H1 (cell line): Measurements from ENCODE around the gene SLC22A23. TPM values are rescaled to one million over a fixed set of nuclear protein-coding genes. Genes with fewer than 3 reads are reported as not detected.

Source experiments
- CTCF ChIA-PET: fragments of 300-600 bp; sonication (Branson Sonifier 250); formaldehyde crosslinking; loops from one replicate; lab custom pipeline; 2021; ENCODE audit not compliant: partially characterized antibody; lab: Charles Lee
- POLR2A ChIA-PET: fragments of 300-600 bp; sonication (Branson Sonifier 250); formaldehyde crosslinking; loops from one replicate; lab custom pipeline; 2021; ENCODE audit warnings: inconsistent platforms; ENCODE audit not compliant: partially characterized antibody; lab: Charles Lee
- DNase-seq, 2 experiments: peaks; one replicate each; pipeline versions ENCODE4 v3.0.0 to v3.0.0-alpha.2; 2010 to 2022; ENCODE audit warnings: low spot score in 2 of 2, low read depth in 1 of 2, mixed read lengths in 1 of 2
- FAIRE-seq: peaks from 2 replicates; lab custom pipeline; 2011; peaks lifted over from hg19 to GRCh38; lab: Jason Lieb, UNC
- H2AFZ ChIP-seq: 2 replicates; pipeline ENCODE4 v1.8.1; 2012; ENCODE audit warnings: low read length, inconsistent platforms
- H2AK5ac ChIP-seq: 2 replicates; pipeline ENCODE4 v1.6.1; 2013; ENCODE audit warnings: low read depth, low read length
- H2BK120ac ChIP-seq: replicated peaks from 2 replicates; pipeline ENCODE3; 2013; ENCODE audit warnings: low read depth, low read length, inconsistent platforms
- H2BK12ac ChIP-seq: 2 replicates; pipeline ENCODE4 v1.6.1; 2013; ENCODE audit warnings: low read depth, low read length
- H2BK15ac ChIP-seq: 2 replicates; pipeline ENCODE4 v1.6.1; 2013; ENCODE audit warnings: low read length
- H2BK20ac ChIP-seq: 2 replicates; pipeline ENCODE4 v1.6.1; 2013; ENCODE audit warnings: low read length
- H2BK5ac ChIP-seq: 2 replicates; pipeline ENCODE4 v1.6.1; 2013; ENCODE audit warnings: low read depth, low read length
- H3K14ac ChIP-seq: 2 replicates; pipeline ENCODE4 v1.6.1; 2013; ENCODE audit warnings: inconsistent platforms; ENCODE audit not compliant: insufficient read length
- H3K18ac ChIP-seq: 2 replicates; pipeline ENCODE4 v1.6.1; 2013; ENCODE audit warnings: low read length; ENCODE audit errors: extremely low read depth
- H3K23ac ChIP-seq: 2 replicates; pipeline ENCODE4 v1.6.1; 2013; ENCODE audit warnings: inconsistent platforms; ENCODE audit not compliant: insufficient read length
- H3K23me2 ChIP-seq: 2 replicates; pipeline ENCODE4 v1.6.1; 2013; ENCODE audit warnings: low read depth, low read length
- H3K27ac ChIP-seq: 2 replicates; pipeline ENCODE4 v1.6.1; 2011; ENCODE audit warnings: low read depth, low read length, inconsistent platforms
- H3K27me3 ChIP-seq, 4 experiments: replicated peaks in 1 of 4; 1 replicate in 1 of 4; 2 replicates in 3 of 4; pipeline versions ENCODE4 v1.6.1 to v1.8.1; 2011 to 2013; ENCODE audit warnings: low read length in 3 of 4, mild to moderate bottlenecking in 3 of 4, inconsistent platforms in 2 of 4, mixed read lengths in 2 of 4, moderate library complexity in 1 of 4; ENCODE audit not compliant: control insufficient read depth in 3 of 4, insufficient read depth in 3 of 4; ENCODE audit errors: extremely low read depth in 1 of 4
- H3K36me3 ChIP-seq, 4 experiments: 2 replicates each; pipeline versions ENCODE4 v1.6.1 to v1.8.1; 2011 to 2013; ENCODE audit warnings: mild to moderate bottlenecking in 4 of 4, low read length in 3 of 4, moderate library complexity in 2 of 4, control low read depth in 1 of 4, inconsistent platforms in 1 of 4; ENCODE audit not compliant: insufficient read depth in 4 of 4, control insufficient read depth in 2 of 4
- H3K4ac ChIP-seq: replicated peaks from 2 replicates; pipeline ENCODE3; 2013; ENCODE audit warnings: low read length, low read depth, mixed read lengths, inconsistent platforms; ENCODE audit not compliant: insufficient read length
- H3K4me1 ChIP-seq, 4 experiments: replicated peaks in 1 of 4; 1 replicate in 1 of 4; 2 replicates in 3 of 4; pipeline versions ENCODE4 v1.6.1 to v1.8.1; 2011 to 2013; ENCODE audit warnings: low read length in 3 of 4, inconsistent platforms in 2 of 4, mixed read lengths in 1 of 4; ENCODE audit not compliant: insufficient read depth in 4 of 4, control insufficient read depth in 3 of 4
- H3K4me2 ChIP-seq, 2 experiments: 2 replicates each; pipeline versions ENCODE4 v1.6.1 to v1.8.1; 2011 to 2013; ENCODE audit warnings: low read depth in 2 of 2, low read length in 2 of 2, control low read depth in 1 of 2, inconsistent platforms in 1 of 2, mild to moderate bottlenecking in 1 of 2; ENCODE audit not compliant: insufficient read depth in 1 of 2
- H3K4me3 ChIP-seq, 4 experiments: fragments of 200-600, 300-600 bp in 1 of 4; sonication (generic), shearing (Covaris generic), sonication (Bioruptor Twin) in 1 of 4; 2 replicates each; pipeline versions ENCODE4 v1.5.1 to v1.8.1; 2011 to 2016; ENCODE audit warnings: low read length in 4 of 4, low read depth in 3 of 4, control low read depth in 2 of 4, inconsistent platforms in 2 of 4, mild to moderate bottlenecking in 2 of 4, mixed read lengths in 1 of 4, moderate library complexity in 1 of 4; ENCODE audit not compliant: insufficient read depth in 2 of 4; ENCODE audit errors: extremely low read depth in 1 of 4
- H3K56ac ChIP-seq: replicated peaks from 2 replicates; pipeline ENCODE3; 2013; ENCODE audit warnings: low read depth, mild to moderate bottlenecking, mixed read lengths, low read length, inconsistent platforms; ENCODE audit not compliant: insufficient read length
- H3K79me1 ChIP-seq: 2 replicates; pipeline ENCODE4 v1.6.1; 2013; ENCODE audit warnings: low read depth, low read length, control low read depth
- H3K79me2 ChIP-seq, 2 experiments: 2 replicates each; pipeline versions ENCODE4 v1.6.1 to v1.8.1; 2012 to 2013; ENCODE audit warnings: low read length in 2 of 2, mild to moderate bottlenecking in 2 of 2, inconsistent platforms in 1 of 2; ENCODE audit not compliant: insufficient read depth in 2 of 2, control insufficient read depth in 1 of 2
- H3K9ac ChIP-seq, 4 experiments: replicated peaks in 1 of 4; 1 replicate in 1 of 4; 2 replicates in 3 of 4; pipeline versions ENCODE4 v1.6.1 to v1.8.1; 2011 to 2013; ENCODE audit warnings: low read depth in 3 of 4, low read length in 3 of 4, control low read depth in 2 of 4, mild to moderate bottlenecking in 2 of 4, moderate library complexity in 2 of 4, inconsistent platforms in 1 of 4; ENCODE audit errors: extremely low read depth in 1 of 4
- H3K9me3 ChIP-seq, 2 experiments: 2 replicates each; pipeline versions ENCODE4 v1.6.1 to v1.8.1; 2012 to 2013; ENCODE audit warnings: mild to moderate bottlenecking in 2 of 2, moderate library complexity in 2 of 2, control low read depth in 1 of 2, inconsistent platforms in 1 of 2, low read depth in 1 of 2, low read length in 1 of 2, mixed read lengths in 1 of 2; ENCODE audit not compliant: insufficient read depth in 2 of 2
- H4K20me1 ChIP-seq, 2 experiments: replicated peaks in 1 of 2; 2 replicates each; pipeline versions ENCODE3 to v1.8.1; 2011 to 2013; ENCODE audit warnings: inconsistent platforms in 2 of 2, low read length in 2 of 2, mild to moderate bottlenecking in 1 of 2; ENCODE audit not compliant: insufficient read depth in 2 of 2, control insufficient read depth in 1 of 2
- H4K5ac ChIP-seq: 2 replicates; pipeline ENCODE4 v1.6.1; 2013; ENCODE audit warnings: low read length, low read depth, mixed read lengths, inconsistent platforms; ENCODE audit not compliant: insufficient read length
- H4K8ac ChIP-seq: 2 replicates; pipeline ENCODE4 v1.8.0; 2013; ENCODE audit warnings: mild to moderate bottlenecking, moderate library complexity, low read length, inconsistent platforms; ENCODE audit not compliant: insufficient read depth; ENCODE audit errors: extremely low read depth
- H4K91ac ChIP-seq: replicated peaks from 2 replicates; pipeline ENCODE3; 2013; ENCODE audit warnings: low read length, mixed read lengths, inconsistent platforms; ENCODE audit not compliant: insufficient read length
- BACH1 ChIP-seq: IDR thresholded peaks from 2 replicates; pipeline ENCODE4 v1.6.1; 2012; ENCODE audit warnings: low read length, improper control_type of control experiment
- CHD2 ChIP-seq: IDR thresholded peaks from 2 replicates; pipeline ENCODE4 v1.6.1; 2012; ENCODE audit warnings: low read length, improper control_type of control experiment
- EGR1 ChIP-seq: IDR thresholded peaks from 2 replicates; pipeline ENCODE4 v1.6.1; 2011; ENCODE audit warnings: low read depth, low read length, borderline replicate concordance
- KDM4A ChIP-seq: IDR thresholded peaks from one replicate; pipeline ENCODE4 v1.7.1; 2012; ENCODE audit warnings: low read depth, mild to moderate bottlenecking, moderate library complexity, low read length, inconsistent platforms; ENCODE audit not compliant: severe bottlenecking
- KDM5A ChIP-seq: fragments of 200-600 bp; IDR thresholded peaks from 2 replicates; pipeline ENCODE4 v1.7.1; 2012; ENCODE audit warnings: mild to moderate bottlenecking, low read length, inconsistent platforms, mixed read lengths
- POU5F1 ChIP-seq: IDR thresholded peaks from 2 replicates; pipeline ENCODE4 v1.6.1; 2011; ENCODE audit warnings: low read depth, mild to moderate bottlenecking, low read length, moderate library complexity
- RAD21 ChIP-seq, 2 experiments: IDR thresholded peaks in 1 of 2; conservative IDR thresholded peaks in 1 of 2; 2 replicates each; pipeline ENCODE4 v1.6.1; 2011; ENCODE audit warnings: low read depth in 2 of 2, low read length in 2 of 2, improper control_type of control experiment in 1 of 2, inconsistent platforms in 1 of 2, mild to moderate bottlenecking in 1 of 2, moderate library complexity in 1 of 2
- RBBP5 ChIP-seq: IDR thresholded peaks from 2 replicates; pipeline ENCODE4 v1.7.1; 2012; ENCODE audit warnings: low read depth, mild to moderate bottlenecking, inconsistent platforms, low read length, moderate library complexity, borderline replicate concordance
- SIN3A ChIP-seq, 2 experiments: IDR thresholded peaks in 1 of 2; conservative IDR thresholded peaks in 1 of 2; 2 replicates each; pipeline ENCODE4 v1.6.1; 2011 to 2012; ENCODE audit warnings: low read length in 2 of 2, improper control_type of control experiment in 1 of 2, low read depth in 1 of 2, mild to moderate bottlenecking in 1 of 2
- SIRT6 ChIP-seq: IDR thresholded peaks from one replicate; pipeline ENCODE4 v1.7.1; 2012; ENCODE audit warnings: low read length, inconsistent platforms
- SUZ12 ChIP-seq: fragments of 200-600 bp; sonication (generic); IDR thresholded peaks from 2 replicates; pipeline ENCODE4 v1.6.1; 2012; ENCODE audit warnings: mild to moderate bottlenecking, inconsistent platforms, low read length, moderate library complexity, mixed read lengths
- WGBS, 2 experiments: shearing (Covaris generic) in 1 of 2; methylation state at CpG; one replicate each; pipeline versions ENCODE4 v1.1.6 to v1.1.7; 2013 to 2015; ENCODE audit warnings: low lambda C conversion rate in 2 of 2, mixed read lengths in 2 of 2, inconsistent platforms in 1 of 2, low coverage in 1 of 2, missing lambda C conversion rate in 1 of 2; ENCODE audit not compliant: insufficient replicate concordance in 2 of 2, insufficient coverage in 1 of 2, insufficient read length in 1 of 2; ENCODE audit errors: extremely low coverage in 1 of 2, missing lambda C conversion rate in 1 of 2; 5-methylcytosine and 5-hydroxymethylcytosine counted together
- polyA plus RNA-seq, 7 experiments: library from polyadenylated mRNA; depleted of rRNA in 3 of 7; stranded (reverse) in 5 of 7; unstranded in 2 of 7; fragments of >200 nt in 5 of 7; fragments of 200-250 nt in 2 of 7; gene quantifications; 1 replicate in 5 of 7; 2 replicates in 1 of 7; 4 replicates in 1 of 7; pipeline versions ENCODE4 v1.2.1 to v1.2.3, GENCODE V29; 2011 to 2013; ENCODE audit warnings: missing spikeins in 2 of 7, mixed read lengths in 2 of 7
- total RNA-seq: library from RNA; stranded (reverse); fragmentation: NEBNext Ultra II Directional; extraction: Animal tissue kit (Norgen Biotek cat#: 25700); gene quantifications from 2 replicates; pipeline ENCODE4 v1.2.1, GENCODE V29; 2021
- TF ChIP-seq, protein P1 (sequence below): IDR thresholded peaks from 2 replicates; pipeline ENCODE4 v1.6.1; 2012; ENCODE audit warnings: low read length, inconsistent platforms

Gene SLC22A23
- total and polyA plus RNA-seq, 2 of the 8 experiments (the other 6 are each of a cell fraction or from before 2014, with no cell fraction given): 9.9 to 38.4 TPM

DNA sequence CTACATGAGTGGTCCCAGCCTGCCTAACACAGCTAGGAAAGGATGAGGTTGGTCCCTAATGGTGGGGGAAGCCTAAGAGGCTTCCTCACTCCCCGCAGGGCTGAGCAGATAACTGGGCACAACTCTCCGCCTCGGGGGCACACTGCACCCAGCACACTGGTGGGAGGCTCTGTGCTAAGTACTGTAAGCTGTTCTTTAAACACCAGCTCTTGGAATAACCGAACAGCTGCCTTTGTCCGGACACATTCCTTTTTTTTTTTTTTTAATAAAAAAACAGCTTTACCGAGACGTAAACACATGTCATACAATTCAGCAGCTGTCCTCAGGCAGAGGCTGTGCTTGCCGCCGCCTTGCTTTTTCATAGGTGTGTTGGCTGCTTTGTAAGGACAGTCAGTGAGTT is 191.2 kb downstream of the SLC22A23 start:
- H2BK20ac ChIP-seq: no peak overlapping the region
- 74% methylated on average over 9 of the region's 9 CpGs; no CpG with 5 or more reads in 1 of the 2 experiments for WGBS, 2 experiments
- TF ChIP-seq RAD21 (IDR thresholded peaks at IDR 0.05 in 1 of 2, conservative IDR thresholded peaks at IDR 0.05 in 1 of 2; ENCODE audit: low read depth in 2 of 2, low read length in 2 of 2): no peak
- no peak for TF ChIP-seq BACH1
- TF ChIP-seq SIRT6: no peak
- no peak for TF ChIP-seq RBBP5
- TF ChIP-seq POU5F1: no peak
- TF ChIP-seq SUZ12: no peak
- no peak for TF ChIP-seq EGR1
- TF ChIP-seq CHD2: no peak
- TF ChIP-seq KDM4A: no peak
- TF ChIP-seq SIN3A (conservative IDR thresholded peaks at IDR 0.05 in 1 of 2, IDR thresholded peaks at IDR 0.05 in 1 of 2; ENCODE audit: low read depth in 1 of 2, low read length in 2 of 2): no peak
- TF ChIP-seq, protein P1, sequence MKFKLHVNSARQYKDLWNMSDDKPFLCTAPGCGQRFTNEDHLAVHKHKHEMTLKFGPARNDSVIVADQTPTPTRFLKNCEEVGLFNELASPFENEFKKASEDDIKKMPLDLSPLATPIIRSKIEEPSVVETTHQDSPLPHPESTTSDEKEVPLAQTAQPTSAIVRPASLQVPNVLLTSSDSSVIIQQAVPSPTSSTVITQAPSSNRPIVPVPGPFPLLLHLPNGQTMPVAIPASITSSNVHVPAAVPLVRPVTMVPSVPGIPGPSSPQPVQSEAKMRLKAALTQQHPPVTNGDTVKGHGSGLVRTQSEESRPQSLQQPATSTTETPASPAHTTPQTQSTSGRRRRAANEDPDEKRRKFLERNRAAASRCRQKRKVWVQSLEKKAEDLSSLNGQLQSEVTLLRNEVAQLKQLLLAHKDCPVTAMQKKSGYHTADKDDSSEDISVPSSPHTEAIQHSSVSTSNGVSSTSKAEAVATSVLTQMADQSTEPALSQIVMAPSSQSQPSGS: no peak
- no peak for TF ChIP-seq KDM5A

More for the DNA sequence above, 191.2 kb downstream of the SLC22A23 start:
- POLR2A ChIA-PET: interaction anchor here (0.6 to 1.7 kb wide), 2 partner anchors 14 to 347 kb away, joined by 3 to 4 read pairs; no protein-coding TSS in a partner anchor
- DNase-seq (no peak), FAIRE-seq (no peak)
- H4K20me1 ChIP-seq: peaks cover 16 to 43% of the 10 kb centered on the region in 2 experiments
- H2AFZ ChIP-seq: no peak overlapping the region
- H3K36me3 ChIP-seq: peaks cover 6 to 49% (median 19%) of the 10 kb centered on the region in 4 experiments; a peak in 7 of 8 replicates
- no peak overlapping the region for H2AK5ac ChIP-seq
- H4K8ac ChIP-seq: no peak overlapping the region
- H3K27me3 ChIP-seq: no peaks in the 10 kb centered on the region
- H3K4ac ChIP-seq: no peak overlapping the region
- no peak overlapping the region for H2BK15ac ChIP-seq
- no peak overlapping the region for H4K5ac ChIP-seq
- CTCF ChIA-PET: interaction anchor here (0.7 to 4.4 kb wide), 8 partner anchors 13 to 713 kb away, joined by 3 to 23 read pairs (median 3); no protein-coding TSS in a partner anchor
- peaks cover 1 to 5% (median 2%) of the 10 kb centered on the region in 4 experiments; a peak in 2 of 7 replicates for H3K4me1 ChIP-seq
- no peak overlapping the region for H3K4me3 ChIP-seq
- no peak overlapping the region for H3K27ac ChIP-seq
- no peak overlapping the region for H3K9ac ChIP-seq
- H3K23me2 ChIP-seq: no peaks in the 10 kb centered on the region
- no peak overlapping the region for H3K18ac ChIP-seq
- peaks cover 19% of the 10 kb centered on the region for H3K79me1 ChIP-seq
- no peak overlapping the region for H2BK12ac ChIP-seq
- H3K56ac ChIP-seq: no peak overlapping the region
- H2BK120ac ChIP-seq: no peak overlapping the region
- no peak overlapping the region for H3K23ac ChIP-seq
- H4K91ac ChIP-seq: no peak overlapping the region
- H3K14ac ChIP-seq: no peak overlapping the region
- H3K79me2 ChIP-seq: peaks cover 4 to 62% of the 10 kb centered on the region in 2 experiments; a peak in 3 of 4 replicates
- no peak overlapping the region for H3K4me2 ChIP-seq
- no peaks in the 10 kb centered on the region for H3K9me3 ChIP-seq
- H2BK5ac ChIP-seq: no peak overlapping the region
